ENCODE data around the gene CD96. TPM values are rescaled to one million over a fixed set of nuclear protein-coding genes. Genes with fewer than 3 reads are reported as not detected.

CD96 gene
- total and polyA plus RNA-seq, 10 donors = 2.9 to 43.9 (median 24.1) TPM

- 70 to 94% (median 84%) methylated on average over 1 of the region's 1 CpG for WGBS, 5 donors
- no peaks in the 10 kb centered on the region for H3K4me1 ChIP-seq
- H3K4me3 ChIP-seq = no peak overlapping the region
- no peak overlapping the region for H3K27ac ChIP-seq
- no peaks in the 10 kb centered on the region for H3K36me3 ChIP-seq
- no peak for DNase-seq
- TF ChIP-seq CTCF (IDR thresholded peaks at IDR 0.05 in 8 of 11, conservative IDR thresholded peaks at IDR 0.05 in 3 of 11) (no peak), POLR2AphosphoS5 (IDR thresholded peaks at IDR 0.05) (no peak), POLR2A (IDR thresholded peaks at IDR 0.05) (no peak)
- H3K27me3 ChIP-seq (replicated peaks in 1 of 7) = no peaks in the 10 kb centered on the region
- intact Hi-C loops (cut with DNase I; ENCODE audit: low total_unique reads) = no loop called here
- peaks cover 0 to 7% (median 0%) of the 10 kb centered on the region in 8 donors for H3K9me3 ChIP-seq
Measured at GRCh38 chr3:111506435-111506834, 35.6 kb upstream of the CD96 start.

GRCh38 chr3:111509308-111509707 lies 32.7 kb upstream of the CD96 start:
- Histone ChIP-seq H3K4me1 (no peaks in the 10 kb centered on the region), H3K4me3 (no peak overlapping the region), H3K9me3 (no peaks in the 10 kb centered on the region), H3K27me3 (replicated peaks in 1 of 7) (no peaks in the 10 kb centered on the region), H3K36me3 (no peaks in the 10 kb centered on the region), H3K27ac (no peak overlapping the region)
- WGBS, 5 donors = 92 to 96% (median 93%) methylated on average over 4 of the region's 4 CpGs
- intact Hi-C loops (cut with DNase I; ENCODE audit: low total_unique reads) = no loop called here
- no peak for DNase-seq
- no peak for TF ChIP-seq CTCF (IDR thresholded peaks at IDR 0.05 in 8 of 11, conservative IDR thresholded peaks at IDR 0.05 in 3 of 11)
- TF ChIP-seq POLR2A (IDR thresholded peaks at IDR 0.05) = no peak
- TF ChIP-seq POLR2AphosphoS5 (IDR thresholded peaks at IDR 0.05) = no peak

- H3K27ac ChIP-seq = no peak overlapping the region
- no peak for DNase-seq
- intact Hi-C loops (cut with DNase I; ENCODE audit: low total_unique reads) = no loop called here
- H3K27me3 ChIP-seq (replicated peaks in 1 of 7) = no peaks in the 10 kb centered on the region
- no peaks in the 10 kb centered on the region for H3K36me3 ChIP-seq
- TF ChIP-seq POLR2AphosphoS5 (IDR thresholded peaks at IDR 0.05) = no peak
- TF ChIP-seq POLR2A (IDR thresholded peaks at IDR 0.05) = no peak
- no peak for TF ChIP-seq CTCF (IDR thresholded peaks at IDR 0.05 in 8 of 11, conservative IDR thresholded peaks at IDR 0.05 in 3 of 11)
- no peaks in the 10 kb centered on the region for H3K9me3 ChIP-seq
- no peaks in the 10 kb centered on the region for H3K4me1 ChIP-seq
- 74 to 92% (median 83%) methylated on average over 4 of the region's 4 CpGs for WGBS, 5 donors
- H3K4me3 ChIP-seq = no peak overlapping the region
Measured at GRCh38 chr3:111517801-111518200, 24.2 kb upstream of the CD96 start.

GRCh38 chr3:111519178-111519855 lies 22.7 kb upstream of the CD96 start:
- no peak overlapping the region for H3K4me3 ChIP-seq
- no peak for TF ChIP-seq CTCF (IDR thresholded peaks at IDR 0.05 in 8 of 11, conservative IDR thresholded peaks at IDR 0.05 in 3 of 11)
- TF ChIP-seq POLR2AphosphoS5 (IDR thresholded peaks at IDR 0.05) = no peak
- TF ChIP-seq POLR2A (IDR thresholded peaks at IDR 0.05) = no peak
- DNase-seq = no peak
- 64 to 79% (median 70%) methylated on average over 6 of the region's 6 CpGs for WGBS, 5 donors
- H3K27ac ChIP-seq = no peak overlapping the region
- no peaks in the 10 kb centered on the region for H3K4me1 ChIP-seq
- H3K9me3 ChIP-seq = no peaks in the 10 kb centered on the region
- intact Hi-C loops (cut with DNase I; ENCODE audit: low total_unique reads) = no loop called here
- H3K36me3 ChIP-seq = no peaks in the 10 kb centered on the region
- H3K27me3 ChIP-seq (replicated peaks in 1 of 7) = no peaks in the 10 kb centered on the region

All from spleen (tissue), 11 donors.